Endothelial cell (in vitro differentiated cells): Measurements from ENCODE around the gene TIMM8B. TPM values are rescaled to one million over a fixed set of nuclear protein-coding genes. Genes with fewer than 3 reads are reported as not detected.
A peak's percentile ranks its signal among the peaks of the same experiment; 100 is the strongest.

Source experiments
- DNase-seq: peaks from one replicate; pipeline ENCODE4 v3.0.0; 2021; ENCODE audit warnings: low spot score
- H3K27ac Mint-ChIP-seq: one replicate; pipeline ENCODE4 v1.8.0; 2021; ENCODE audit warnings: mixed read lengths, inconsistent platforms; ENCODE audit not compliant: unreplicated experiment
- H3K27me3 Mint-ChIP-seq: one replicate; pipeline ENCODE4 v1.8.0; 2021; ENCODE audit warnings: mild to moderate bottlenecking, moderate library complexity, mixed read lengths, inconsistent platforms; ENCODE audit not compliant: unreplicated experiment
- H3K36me3 Mint-ChIP-seq: one replicate; pipeline ENCODE4 v1.8.0; 2021; ENCODE audit warnings: mild to moderate bottlenecking, low read depth, mixed read lengths, inconsistent platforms; ENCODE audit not compliant: unreplicated experiment
- H3K4me1 Mint-ChIP-seq: one replicate; pipeline ENCODE4 v1.8.0; 2021; ENCODE audit warnings: mild to moderate bottlenecking, mixed read lengths, inconsistent platforms; ENCODE audit not compliant: unreplicated experiment
- H3K4me3 Mint-ChIP-seq: one replicate; pipeline ENCODE4 v1.8.0; 2021; ENCODE audit warnings: mild to moderate bottlenecking, mixed read lengths, inconsistent platforms; ENCODE audit not compliant: unreplicated experiment
- H3K9me3 Mint-ChIP-seq: one replicate; pipeline ENCODE4 v1.8.0; 2021; ENCODE audit warnings: mixed read lengths, inconsistent platforms; ENCODE audit not compliant: unreplicated experiment
- CTCF ChIP-seq: fragments of 200-600 bp; sonication (generic); IDR thresholded peaks from one replicate; pipeline ENCODE4 v1.5.0; 2021; ENCODE audit warnings: antibody characterized with exemption; ENCODE audit not compliant: unreplicated experiment
- total RNA-seq: library from RNA; stranded (reverse); fragmentation: NEBNext Ultra II Directional; extraction: Animal tissue kit (Norgen Biotek cat#: 25700); gene quantifications from one replicate; pipeline ENCODE4 v1.2.1, GENCODE V29; 2021; ENCODE audit not compliant: unreplicated experiment

TIMM8B gene
- total RNA-seq, 1 donor from 2014 or later, result 49.6 TPM

DNA sequence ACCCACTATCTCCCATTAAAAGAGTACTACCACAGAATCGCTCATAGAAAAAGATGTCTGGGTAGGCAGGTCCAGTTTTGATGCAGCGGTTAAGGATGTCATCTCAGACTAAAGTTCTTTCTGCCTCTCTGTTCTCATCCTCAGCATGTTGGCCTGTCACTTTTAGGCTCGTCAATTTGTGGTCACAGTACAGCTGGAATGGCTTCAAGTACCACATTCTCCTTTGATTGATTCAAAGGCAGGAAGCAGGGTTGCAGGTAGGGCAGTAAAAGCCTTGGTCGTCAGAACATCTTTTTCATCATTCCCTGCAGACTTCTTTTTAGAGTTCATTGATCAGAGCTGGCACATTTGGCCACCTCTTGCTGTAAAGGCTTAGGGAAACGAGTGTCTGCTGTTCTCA is 28.8 kb upstream of the TIMM8B start:
- Mint-ChIP-seq H3K4me1 (peaks cover 5% of the 10 kb centered on the region), H3K9me3 (no peaks in the 10 kb centered on the region), H3K27ac (no peak overlapping the region), H3K36me3 (no peaks in the 10 kb centered on the region), H3K27me3 (no peaks in the 10 kb centered on the region), H3K4me3 (no peak overlapping the region)
- TF ChIP-seq CTCF, result no peak
- no peak for DNase-seq

- Mint-ChIP-seq H3K4me3 (no peak overlapping the region), H3K36me3 (no peaks in the 10 kb centered on the region)
Observed at GRCh38 chr11:112114460-112114859, 27.9 kb upstream of the TIMM8B start.

DNA sequence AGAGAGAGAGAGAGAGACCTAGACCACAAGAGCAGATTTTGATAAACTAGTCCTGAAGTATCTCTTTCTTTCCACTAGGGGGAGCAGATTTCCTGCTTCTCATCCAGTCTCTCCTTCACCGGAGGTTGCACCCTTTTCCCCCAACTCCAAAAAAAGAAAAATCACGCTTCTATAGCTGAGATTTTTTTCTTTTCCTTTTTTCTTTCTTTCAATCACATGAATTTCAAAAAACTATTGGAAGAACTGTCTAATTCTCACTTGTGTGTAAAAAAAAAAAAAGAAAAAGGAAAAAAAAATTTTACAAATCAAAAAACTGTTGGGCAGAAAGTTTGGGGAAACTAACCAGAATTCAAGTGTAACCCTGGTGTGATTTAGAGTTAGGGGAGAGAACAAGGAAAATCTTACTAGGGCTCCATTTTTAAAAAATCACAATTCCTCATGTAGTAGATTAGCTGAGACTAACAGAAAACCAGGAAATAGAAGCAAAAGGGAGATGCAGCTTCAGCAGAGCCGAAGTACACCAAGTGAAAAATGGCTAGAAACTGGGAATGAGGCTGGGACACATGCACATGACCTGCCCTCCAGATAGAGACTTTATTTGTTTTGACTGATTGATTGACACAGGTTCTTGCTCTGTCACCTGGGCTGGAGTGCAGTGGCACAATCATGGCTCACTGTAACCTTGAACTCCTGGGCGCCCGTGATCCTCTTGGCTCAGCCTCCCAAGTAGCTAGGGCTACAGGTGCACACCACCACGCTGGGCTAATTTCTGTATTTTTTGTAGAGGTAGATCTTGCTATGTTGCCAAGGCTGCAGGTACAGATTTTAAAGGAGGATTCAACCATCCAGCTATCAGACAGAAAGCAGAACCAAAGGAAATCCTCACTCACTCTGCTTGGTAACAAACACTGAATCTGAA is 27.2 kb upstream of the TIMM8B start:
- H3K4me3 Mint-ChIP-seq, result no peak overlapping the region
- no peaks in the 10 kb centered on the region for H3K9me3 Mint-ChIP-seq
- H3K27me3 Mint-ChIP-seq, result no peaks in the 10 kb centered on the region
- no peak overlapping the region for H3K27ac Mint-ChIP-seq
- H3K36me3 Mint-ChIP-seq, result no peaks in the 10 kb centered on the region
- peaks cover 5% of the 10 kb centered on the region for H3K4me1 Mint-ChIP-seq
- peak; percentile 73 for TF ChIP-seq CTCF
- no peak for DNase-seq

More at GRCh38 chr11:112114460-112114859, 27.9 kb upstream of the TIMM8B start:
- DNase-seq, result no peak
- Mint-ChIP-seq H3K27me3 (no peaks in the 10 kb centered on the region), H3K9me3 (no peaks in the 10 kb centered on the region), H3K4me1 (peaks cover 5% of the 10 kb centered on the region), H3K27ac (no peak overlapping the region)
- no peak for TF ChIP-seq CTCF

DNA sequence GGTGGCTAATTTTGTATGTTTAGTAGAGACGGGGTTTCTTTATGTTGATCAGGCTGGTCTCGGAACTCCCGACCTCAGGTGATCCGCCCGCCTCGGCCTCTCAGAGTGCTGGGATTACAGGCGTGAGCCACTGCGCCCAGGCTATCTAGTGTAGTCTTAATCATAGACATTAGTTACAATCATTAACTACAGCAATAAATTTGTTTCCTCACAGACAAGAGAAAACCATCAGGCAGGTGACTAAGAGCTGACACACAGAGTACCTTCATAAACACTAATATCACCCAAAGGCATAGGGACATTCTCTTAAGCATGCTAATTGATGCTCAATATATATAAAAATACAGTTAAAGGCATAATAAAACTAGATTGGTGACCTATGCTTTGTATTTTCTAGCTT is 19.5 kb upstream of the TIMM8B start:
- Mint-ChIP-seq H3K9me3 (no peaks in the 10 kb centered on the region), H3K36me3 (no peaks in the 10 kb centered on the region), H3K27ac (no peak overlapping the region), H3K27me3 (no peaks in the 10 kb centered on the region), H3K4me3 (no peak overlapping the region), H3K4me1 (no peaks in the 10 kb centered on the region)
- DNase-seq, result no peak
- no peak for TF ChIP-seq CTCF

DNA sequence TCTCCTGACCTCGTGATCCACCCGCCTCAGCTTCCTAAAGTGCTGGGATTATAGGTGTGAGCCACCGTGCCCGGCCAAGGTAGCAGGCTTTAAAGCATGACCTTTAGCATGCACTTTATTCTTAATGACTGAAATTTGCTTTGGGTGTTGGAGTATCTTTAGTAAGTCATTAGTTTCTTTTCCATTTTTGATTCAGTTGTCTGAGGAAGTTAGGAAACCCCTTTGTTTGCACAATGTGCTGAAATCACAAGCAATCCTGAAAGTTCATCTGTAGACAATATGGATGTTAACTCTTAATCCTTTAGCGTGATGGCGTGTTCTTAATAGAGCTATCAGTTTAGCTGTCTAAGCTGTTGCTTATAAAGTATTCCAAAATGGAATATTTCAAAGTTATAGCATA is 16.9 kb upstream of the TIMM8B start:
- H3K27ac Mint-ChIP-seq, result no peak overlapping the region
- H3K27me3 Mint-ChIP-seq, result no peaks in the 10 kb centered on the region
- H3K4me1 Mint-ChIP-seq, result no peaks in the 10 kb centered on the region
- DNase-seq, result no peak
- no peaks in the 10 kb centered on the region for H3K9me3 Mint-ChIP-seq
- no peak for TF ChIP-seq CTCF
- H3K36me3 Mint-ChIP-seq, result no peaks in the 10 kb centered on the region
- no peak overlapping the region for H3K4me3 Mint-ChIP-seq
